ENCODE measurements around the gene BAMBI.

BAMBI gene

GRCh38 chr10:28686835-28687682, 9.7 kb downstream of the BAMBI start:
- Histone ChIP-seq H4K20me1 (ENCODE audit: insufficient read depth) (no peaks in the 10 kb centered on the region), H3K4me2 (no peak overlapping the region), H2AFZ (ENCODE audit: low read depth) (no peak overlapping the region), H3K36me3 (ENCODE audit: insufficient read depth) (no peaks in the 10 kb centered on the region; the same call in 1 of the 2 replicates), H3K27me3 (ENCODE audit: insufficient read depth, low read depth) (no peaks in the 10 kb centered on the region), H3K9ac (no peak overlapping the region), H3K4me3 (IDR thresholded peaks at IDR 0.05; ENCODE audit: insufficient read depth, low read depth, low read length) (no peak overlapping the region), H3K79me2 (ENCODE audit: insufficient read depth, low read depth) (no peaks in the 10 kb centered on the region; the same call in 1 of the 2 replicates), H3K4me1 (ENCODE audit: low read depth, poor library complexity, severe bottlenecking) (peaks cover 10% of the 10 kb centered on the region), H3K27ac (no peak overlapping the region)
- no peak for TF ChIP-seq CTCF (conservative IDR thresholded peaks at IDR 0.05; ENCODE audit: low read depth, low read length)

- Histone ChIP-seq H3K4me1 (ENCODE audit: low read depth, poor library complexity, severe bottlenecking) (peaks cover 4% of the 10 kb centered on the region), H3K4me3 (IDR thresholded peaks at IDR 0.05; ENCODE audit: insufficient read depth, low read depth, low read length) (no peak overlapping the region), H4K20me1 (ENCODE audit: insufficient read depth) (no peaks in the 10 kb centered on the region), H3K27me3 (ENCODE audit: insufficient read depth, low read depth) (no peaks in the 10 kb centered on the region), H2AFZ (ENCODE audit: low read depth) (no peak overlapping the region), H3K4me2 (no peak overlapping the region), H3K79me2 (ENCODE audit: insufficient read depth, low read depth) (no peaks in the 10 kb centered on the region; the same call in 1 of the 2 replicates), H3K9ac (no peak overlapping the region), H3K27ac (no peak overlapping the region), H3K36me3 (ENCODE audit: insufficient read depth) (no peaks in the 10 kb centered on the region)
- no peak for TF ChIP-seq CTCF (conservative IDR thresholded peaks at IDR 0.05; ENCODE audit: low read depth, low read length)
Measured at GRCh38 chr10:28687683-28688001, 10.3 kb downstream of the BAMBI start.

- Histone ChIP-seq H2AFZ (ENCODE audit: low read depth) (no peak overlapping the region), H3K9ac (no peak overlapping the region), H3K27ac (no peak overlapping the region), H3K4me3 (IDR thresholded peaks at IDR 0.05; ENCODE audit: insufficient read depth, low read depth, low read length) (no peak overlapping the region), H4K20me1 (ENCODE audit: insufficient read depth) (no peaks in the 10 kb centered on the region), H3K36me3 (ENCODE audit: insufficient read depth) (no peaks in the 10 kb centered on the region), H3K4me1 (ENCODE audit: low read depth, poor library complexity, severe bottlenecking) (no peaks in the 10 kb centered on the region), H3K79me2 (ENCODE audit: insufficient read depth, low read depth) (no peaks in the 10 kb centered on the region), H3K4me2 (no peak overlapping the region), H3K27me3 (ENCODE audit: insufficient read depth, low read depth) (no peaks in the 10 kb centered on the region)
- TF ChIP-seq CTCF (conservative IDR thresholded peaks at IDR 0.05; ENCODE audit: low read depth, low read length): no peak
Measured at GRCh38 chr10:28690545-28690944, 13.2 kb downstream of the BAMBI start.

GRCh38 chr10:28691187-28691694, 13.9 kb downstream of the BAMBI start:
- Histone ChIP-seq H3K36me3 (ENCODE audit: insufficient read depth) (no peaks in the 10 kb centered on the region), H3K79me2 (ENCODE audit: insufficient read depth, low read depth) (no peaks in the 10 kb centered on the region), H3K27ac (no peak overlapping the region), H3K4me1 (ENCODE audit: low read depth, poor library complexity, severe bottlenecking) (no peaks in the 10 kb centered on the region), H3K4me2 (no peak overlapping the region), H3K27me3 (ENCODE audit: insufficient read depth, low read depth) (no peaks in the 10 kb centered on the region), H4K20me1 (ENCODE audit: insufficient read depth) (no peaks in the 10 kb centered on the region), H2AFZ (ENCODE audit: low read depth) (no peak overlapping the region), H3K4me3 (IDR thresholded peaks at IDR 0.05; ENCODE audit: insufficient read depth, low read depth, low read length) (no peak overlapping the region), H3K9ac (no peak overlapping the region)
- TF ChIP-seq CTCF (conservative IDR thresholded peaks at IDR 0.05; ENCODE audit: low read depth, low read length): no peak
